Neuronal stem cell (in vitro differentiated cells): ENCODE results near the gene CFL2.
A peak's percentile ranks its signal among the peaks of the same experiment; 100 is the strongest.

Experiments used
- DNase-seq: peaks from one replicate; pipeline ENCODE4 v3.0.0-alpha.2; 2013; ENCODE audit warnings: low spot score
- H2AFZ ChIP-seq: one replicate; pipeline ENCODE4 v1.6.1; 2013; ENCODE audit warnings: mild to moderate bottlenecking, low read length, inconsistent platforms
- H2AK5ac ChIP-seq: 2 replicates; pipeline ENCODE4 v1.6.1; 2013; ENCODE audit warnings: low read depth, mild to moderate bottlenecking, inconsistent platforms, low read length, moderate library complexity, mixed read lengths
- H2BK120ac ChIP-seq: 2 replicates; pipeline ENCODE4 v1.6.1; 2013; ENCODE audit warnings: low read depth, mild to moderate bottlenecking, inconsistent platforms, low read length, moderate library complexity, mixed read lengths
- H2BK12ac ChIP-seq: one replicate; pipeline ENCODE4 v1.6.1; 2013; ENCODE audit warnings: low read length, inconsistent platforms
- H2BK15ac ChIP-seq: 2 replicates; pipeline ENCODE4 v1.6.1; 2013; ENCODE audit warnings: mild to moderate bottlenecking, low read length, inconsistent platforms, mixed read lengths
- H2BK5ac ChIP-seq: one replicate; pipeline ENCODE4 v1.6.1; 2013; ENCODE audit warnings: inconsistent platforms, mild to moderate bottlenecking, low read length, moderate library complexity
- H3K14ac ChIP-seq: one replicate; pipeline ENCODE4 v1.6.1; 2013; ENCODE audit warnings: low read length, inconsistent platforms
- H3K18ac ChIP-seq: 2 replicates; pipeline ENCODE4 v1.6.1; 2013; ENCODE audit warnings: low read length, inconsistent platforms
- H3K23ac ChIP-seq: 2 replicates; pipeline ENCODE4 v1.6.1; 2013; ENCODE audit warnings: low read depth, mild to moderate bottlenecking, mixed read lengths, low read length, inconsistent platforms; ENCODE audit not compliant: poor library complexity
- H3K27ac ChIP-seq: replicated peaks from 3 replicates; pipeline ENCODE4 v1.5.1; 2013; ENCODE audit warnings: low read length, inconsistent platforms
- H3K27me3 ChIP-seq, 3 experiments: 2 replicates each; pipeline ENCODE4 v1.6.1; 2013; ENCODE audit warnings: low read length in 3 of 3, mild to moderate bottlenecking in 2 of 3, inconsistent platforms in 1 of 3, low read depth in 1 of 3, mixed read lengths in 1 of 3, moderate library complexity in 1 of 3; ENCODE audit not compliant: control insufficient read depth in 3 of 3, insufficient read depth in 3 of 3
- H3K36me3 ChIP-seq, 2 donors: replicated peaks in 1 of 2; 2 replicates each; pipeline ENCODE4 v1.6.1; 2013; ENCODE audit warnings: low read length in 2 of 2; ENCODE audit not compliant: control insufficient read depth in 2 of 2, insufficient read depth in 2 of 2
- H3K4ac ChIP-seq: 2 replicates; pipeline ENCODE4 v1.6.1; 2013; ENCODE audit warnings: inconsistent platforms, mild to moderate bottlenecking, low read length, moderate library complexity
- H3K4me1 ChIP-seq, 2 donors: 1 replicate in 1 of 2; 2 replicates in 1 of 2; pipeline ENCODE4 v1.6.1; 2013; ENCODE audit warnings: low read length in 2 of 2, low read depth in 1 of 2; ENCODE audit not compliant: control insufficient read depth in 2 of 2, insufficient read depth in 1 of 2
- H3K4me2 ChIP-seq: one replicate; pipeline ENCODE4 v1.6.1; 2013; ENCODE audit warnings: mild to moderate bottlenecking, low read length, inconsistent platforms; ENCODE audit not compliant: insufficient read depth, poor library complexity, severe bottlenecking
- H3K4me3 ChIP-seq, 2 donors: 2 replicates each; pipeline ENCODE4 v1.5.1; 2013; ENCODE audit warnings: low read length in 2 of 2, mild to moderate bottlenecking in 2 of 2, inconsistent platforms in 1 of 2, moderate library complexity in 1 of 2
- H3K79me1 ChIP-seq: one replicate; pipeline ENCODE4 v1.6.1; 2013; ENCODE audit warnings: low read depth, mild to moderate bottlenecking, inconsistent platforms, low read length, moderate library complexity
- H3K9ac ChIP-seq: one replicate; pipeline ENCODE4 v1.6.1; 2013; ENCODE audit warnings: mild to moderate bottlenecking, low read depth, low read length, inconsistent platforms; ENCODE audit not compliant: poor library complexity
- H3K9me3 ChIP-seq, 2 donors: replicated peaks in 1 of 2; 2 replicates each; pipeline versions ENCODE3 to v1.6.1; 2013; ENCODE audit warnings: low read length in 2 of 2, mild to moderate bottlenecking in 2 of 2, inconsistent platforms in 1 of 2, low read depth in 1 of 2, mixed read lengths in 1 of 2, moderate library complexity in 1 of 2; ENCODE audit not compliant: control insufficient read depth in 2 of 2, insufficient read depth in 1 of 2
- H4K8ac ChIP-seq: one replicate; pipeline ENCODE4 v1.6.1; 2013; ENCODE audit warnings: low read depth, mild to moderate bottlenecking, inconsistent platforms, low read length, moderate library complexity
- H4K91ac ChIP-seq: one replicate; pipeline ENCODE4 v1.6.1; 2013; ENCODE audit warnings: low read length, low read depth, mild to moderate bottlenecking, inconsistent platforms; ENCODE audit not compliant: poor library complexity
- WGBS, 2 donors: extraction: QIAGEN DNeasy Blood & Tissue Kit; methylation state at CpG; one replicate each; pipeline ENCODE4 v1.1.7; 2013; ENCODE audit warnings: missing lambda C conversion rate in 2 of 2, mixed read lengths in 1 of 2; ENCODE audit not compliant: insufficient read length in 2 of 2, insufficient replicate concordance in 1 of 2; ENCODE audit errors: extremely low coverage in 2 of 2; 5-methylcytosine and 5-hydroxymethylcytosine counted together

CFL2 gene

GRCh38 chr14:34682787-34683321 lies 31.5 kb downstream of the CFL2 start:
- no peak overlapping the region for H2BK120ac ChIP-seq
- no peak overlapping the region for H3K4me3 ChIP-seq
- peaks cover 2 to 6% of the 10 kb centered on the region in 2 donors for H3K4me1 ChIP-seq
- H3K18ac ChIP-seq = peak overlapping the region; percentile 55
- no peaks in the 10 kb centered on the region for H3K9me3 ChIP-seq
- H2BK15ac ChIP-seq = no peak overlapping the region
- no peak overlapping the region for H4K8ac ChIP-seq
- no peak overlapping the region for H3K27ac ChIP-seq
- no CpG with 5 or more reads among the region's 2 CpGs for WGBS, 2 donors
- peaks cover 0 to 11% (median 0%) of the 10 kb centered on the region in 3 experiments for H3K27me3 ChIP-seq
- DNase-seq = no peak
- no peak overlapping the region for H2BK5ac ChIP-seq
- H2AFZ ChIP-seq = no peak overlapping the region
- H2BK12ac ChIP-seq = no peak overlapping the region
- no peak overlapping the region for H3K23ac ChIP-seq
- no peak overlapping the region for H2AK5ac ChIP-seq
- H3K4me2 ChIP-seq = no peak overlapping the region
- no peak overlapping the region for H3K4ac ChIP-seq
- no peak overlapping the region for H3K9ac ChIP-seq
- H3K79me1 ChIP-seq = no peaks in the 10 kb centered on the region
- H3K36me3 ChIP-seq = no peaks in the 10 kb centered on the region
- no peak overlapping the region for H4K91ac ChIP-seq
- no peak overlapping the region for H3K14ac ChIP-seq

- no peak overlapping the region for H2AFZ ChIP-seq
- H2BK12ac ChIP-seq = no peak overlapping the region
- no peak overlapping the region for H2BK5ac ChIP-seq
- H3K4me1 ChIP-seq = peaks cover 3 to 7% of the 10 kb centered on the region in 2 donors
- peaks cover 0 to 7% (median 0%) of the 10 kb centered on the region in 3 experiments for H3K27me3 ChIP-seq
- no peak overlapping the region for H3K23ac ChIP-seq
- DNase-seq = no peak
- H3K4me2 ChIP-seq = no peak overlapping the region
- no peaks in the 10 kb centered on the region for H3K79me1 ChIP-seq
- no peak overlapping the region for H3K14ac ChIP-seq
- H2AK5ac ChIP-seq = no peak overlapping the region
- no CpG with 5 or more reads among the region's 8 CpGs for WGBS, 2 donors
- no peak overlapping the region for H3K18ac ChIP-seq
- no peak overlapping the region for H2BK15ac ChIP-seq
- no peak overlapping the region for H3K9ac ChIP-seq
- H4K8ac ChIP-seq = no peak overlapping the region
- H3K4ac ChIP-seq = no peak overlapping the region
- H2BK120ac ChIP-seq = no peak overlapping the region
- no peaks in the 10 kb centered on the region for H3K9me3 ChIP-seq
- H4K91ac ChIP-seq = no peak overlapping the region
- H3K27ac ChIP-seq = no peak overlapping the region
- H3K36me3 ChIP-seq = no peaks in the 10 kb centered on the region
- H3K4me3 ChIP-seq = no peak overlapping the region
These were observed 33.5 kb downstream of the CFL2 start for GRCh38 chr14:34680806-34681479.

DNA sequence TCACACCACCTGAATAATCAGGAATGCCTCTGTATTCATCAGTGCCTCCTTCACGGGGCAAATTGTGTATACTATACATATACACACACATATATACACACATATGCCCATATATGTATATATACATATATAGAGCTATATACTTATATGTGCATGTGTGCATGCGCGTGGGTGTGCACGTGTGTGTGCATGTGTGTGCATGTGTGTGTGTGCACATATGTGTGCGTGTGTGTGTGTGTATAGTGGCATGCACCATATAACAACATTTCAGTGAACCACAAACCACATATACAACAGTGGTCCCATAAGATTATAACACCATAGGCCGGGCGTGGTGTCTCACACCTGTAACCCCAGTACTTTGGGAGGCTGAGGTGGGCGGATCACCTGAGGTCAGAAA lies 35.7 kb downstream of the CFL2 start:
- Histone ChIP-seq H4K8ac (no peak overlapping the region), H3K4me2 (no peak overlapping the region), H2BK5ac (no peak overlapping the region), H4K91ac (no peak overlapping the region), H2BK15ac (no peak overlapping the region), H3K4ac (no peak overlapping the region), H3K27ac (no peak overlapping the region), H2BK12ac (no peak overlapping the region), H3K4me1 (peaks cover 3 to 7% of the 10 kb centered on the region in 2 donors), H3K36me3 (no peaks in the 10 kb centered on the region), H3K9ac (no peak overlapping the region), H3K18ac (no peak overlapping the region), H3K23ac (no peak overlapping the region), H3K79me1 (no peaks in the 10 kb centered on the region), H3K14ac (peak overlapping the region; percentile 71), H3K27me3 (peaks cover 0 to 3% (median 0%) of the 10 kb centered on the region in 3 experiments), H2BK120ac (no peak overlapping the region), H2AFZ (no peak overlapping the region), H3K9me3 (no peaks in the 10 kb centered on the region), H3K4me3 (no peak overlapping the region), H2AK5ac (no peak overlapping the region)
- WGBS, 2 donors = no CpG with 5 or more reads among the region's 8 CpGs
- no peak for DNase-seq

DNA sequence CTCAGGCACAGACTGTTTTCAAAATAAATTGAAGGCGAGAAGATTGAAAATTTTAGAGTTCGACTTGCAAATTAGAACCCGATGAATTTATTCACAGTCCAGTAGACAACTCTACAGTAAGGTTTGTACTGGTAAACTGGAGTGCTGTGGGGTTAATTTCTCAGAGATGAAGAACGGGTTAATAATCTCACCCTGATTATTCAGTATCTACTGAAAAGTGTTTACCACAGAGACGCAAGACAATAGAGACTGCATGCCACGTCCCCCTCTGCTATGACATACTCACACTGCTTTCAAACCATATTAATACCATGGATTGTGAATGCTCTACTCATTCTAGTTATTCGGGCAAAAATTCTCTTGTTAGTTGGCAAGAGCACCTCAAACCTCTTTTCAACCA lies 36.1 kb downstream of the CFL2 start:
- H3K23ac ChIP-seq = no peak overlapping the region
- H2BK12ac ChIP-seq = no peak overlapping the region
- H3K27ac ChIP-seq = no peak overlapping the region
- H2AK5ac ChIP-seq = no peak overlapping the region
- peak overlapping the region; percentile 39 for H2AFZ ChIP-seq
- DNase-seq = no peak
- H3K18ac ChIP-seq = no peak overlapping the region
- peaks cover 0 to 3% (median 0%) of the 10 kb centered on the region in 3 experiments for H3K27me3 ChIP-seq
- no peak overlapping the region for H2BK5ac ChIP-seq
- no CpG with 5 or more reads among the region's 7 CpGs for WGBS, 2 donors
- H3K4ac ChIP-seq = no peak overlapping the region
- H3K79me1 ChIP-seq = no peaks in the 10 kb centered on the region
- no peaks in the 10 kb centered on the region for H3K9me3 ChIP-seq
- H4K91ac ChIP-seq = no peak overlapping the region
- H3K4me3 ChIP-seq = no peak overlapping the region
- H2BK120ac ChIP-seq = no peak overlapping the region
- peaks cover 3 to 7% of the 10 kb centered on the region in 2 donors for H3K4me1 ChIP-seq
- no peak overlapping the region for H3K9ac ChIP-seq
- no peak overlapping the region for H4K8ac ChIP-seq
- H2BK15ac ChIP-seq = no peak overlapping the region
- H3K4me2 ChIP-seq = no peak overlapping the region
- H3K14ac ChIP-seq = no peak overlapping the region
- H3K36me3 ChIP-seq = no peaks in the 10 kb centered on the region
